ENCODE measurements around the gene BMAL2.

BMAL2 gene

DNA sequence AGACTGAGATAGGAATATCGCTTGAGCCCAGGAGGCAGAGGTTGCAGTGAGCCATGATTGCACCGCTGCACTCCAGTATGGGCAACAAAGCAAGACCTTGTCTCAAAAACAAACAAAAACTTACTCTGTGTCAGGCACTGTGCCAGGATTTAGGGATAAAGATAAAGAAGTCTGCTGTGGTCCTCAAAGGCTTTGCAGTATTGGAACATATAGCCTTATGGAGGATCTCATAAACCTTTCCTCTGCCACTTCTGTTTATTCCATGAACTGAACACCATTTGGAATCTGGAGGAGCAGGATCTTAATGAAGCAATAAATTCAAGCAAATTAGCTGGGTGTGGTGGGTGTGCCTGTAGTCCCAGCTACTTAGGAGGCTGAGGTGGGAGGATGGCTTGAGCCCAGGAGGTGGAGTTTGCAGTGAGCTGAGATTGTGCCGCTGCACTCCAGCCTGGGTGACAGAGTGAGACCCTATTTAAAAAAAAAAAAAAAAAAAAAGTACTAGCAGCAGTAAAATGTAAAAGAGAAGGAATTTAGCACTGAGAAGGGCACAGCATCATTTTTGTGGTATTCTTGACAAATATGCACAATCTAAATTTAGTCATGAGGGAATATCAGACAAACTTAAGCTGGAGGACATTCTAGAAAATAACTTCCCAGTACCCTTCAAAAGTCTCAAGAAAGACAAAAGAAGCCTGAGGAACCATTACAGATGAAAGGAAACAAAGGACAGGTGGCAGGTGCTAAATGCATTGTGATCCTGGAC, 27.1 kb downstream of the BMAL2 start:
- no peak for DNase-seq (ENCODE audit: extremely low read depth, insufficient read length)
- TF ChIP-seq CTCF (IDR thresholded peaks at IDR 0.05; ENCODE audit: insufficient read depth, low read length, poor library complexity, severe bottlenecking), result no peak
- Histone ChIP-seq H3K36me3 (ENCODE audit: control insufficient read depth, insufficient read depth, low read length) (no peaks in the 10 kb centered on the region), H3K4me3 (replicated peaks; ENCODE audit: low read depth, low read length) (no peak overlapping the region), H3K27me3 (replicated peaks; ENCODE audit: control insufficient read depth, insufficient read depth, low read length) (no peaks in the 10 kb centered on the region)

DNA sequence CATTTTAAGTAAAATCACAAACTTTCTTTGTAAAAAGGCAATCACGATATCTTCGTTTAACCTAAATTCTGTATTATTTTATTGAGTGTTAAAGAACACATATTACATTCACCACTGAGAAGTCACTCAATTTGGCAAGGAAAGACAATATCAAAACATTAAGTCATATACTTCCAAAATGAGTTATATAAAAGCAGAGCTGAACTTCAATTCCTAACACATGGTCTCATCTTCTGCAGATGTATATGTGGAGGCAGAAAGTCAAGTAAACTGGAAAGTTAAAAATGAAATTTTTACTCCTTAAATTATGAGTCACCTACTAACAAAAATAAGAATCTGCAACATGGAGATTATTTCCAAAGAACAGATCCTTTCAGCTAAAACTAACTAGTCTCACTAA, 28.7 kb downstream of the BMAL2 start:
- no peak for DNase-seq (ENCODE audit: extremely low read depth, insufficient read length)
- Histone ChIP-seq H3K4me3 (replicated peaks; ENCODE audit: low read depth, low read length) (no peak overlapping the region), H3K27me3 (replicated peaks; ENCODE audit: control insufficient read depth, insufficient read depth, low read length) (no peaks in the 10 kb centered on the region), H3K36me3 (ENCODE audit: control insufficient read depth, insufficient read depth, low read length) (no peaks in the 10 kb centered on the region)
- no peak for TF ChIP-seq CTCF (IDR thresholded peaks at IDR 0.05; ENCODE audit: insufficient read depth, low read length, poor library complexity, severe bottlenecking)

DNA sequence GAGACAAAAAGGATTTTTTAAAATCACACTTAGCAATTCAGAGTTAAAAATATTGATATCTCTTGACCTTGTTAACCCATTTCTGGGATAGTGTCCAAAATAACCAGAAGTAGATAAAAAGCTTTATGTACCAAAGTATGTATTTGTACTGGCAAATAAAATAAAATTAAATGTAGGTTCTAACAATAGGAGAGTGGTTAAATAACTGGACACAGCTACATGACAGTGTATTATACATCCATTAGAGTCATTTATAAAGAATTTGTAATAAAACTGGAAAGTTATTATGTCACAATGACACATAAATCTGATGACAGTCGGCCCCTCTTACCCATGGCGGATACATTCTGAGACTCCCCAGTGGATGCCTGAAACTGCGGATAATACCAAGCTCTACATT, 34.0 kb downstream of the BMAL2 start:
- Histone ChIP-seq H3K27me3 (replicated peaks; ENCODE audit: control insufficient read depth, insufficient read depth, low read length) (no peaks in the 10 kb centered on the region), H3K36me3 (ENCODE audit: control insufficient read depth, insufficient read depth, low read length) (peaks cover 3% of the 10 kb centered on the region), H3K4me3 (replicated peaks; ENCODE audit: low read depth, low read length) (no peak overlapping the region)
- no peak for DNase-seq (ENCODE audit: extremely low read depth, insufficient read length)
- no peak for TF ChIP-seq CTCF (IDR thresholded peaks at IDR 0.05; ENCODE audit: insufficient read depth, low read length, poor library complexity, severe bottlenecking)

GRCh38 chr12:27367078-27367477, 34.4 kb downstream of the BMAL2 start:
- H3K27me3 ChIP-seq (replicated peaks; ENCODE audit: control insufficient read depth, insufficient read depth, low read length), result no peaks in the 10 kb centered on the region
- no peak for TF ChIP-seq CTCF (IDR thresholded peaks at IDR 0.05; ENCODE audit: insufficient read depth, low read length, poor library complexity, severe bottlenecking)
- no peak for DNase-seq (ENCODE audit: extremely low read depth, insufficient read length)
- peaks cover 3% of the 10 kb centered on the region for H3K36me3 ChIP-seq (ENCODE audit: control insufficient read depth, insufficient read depth, low read length)
- H3K4me3 ChIP-seq (replicated peaks; ENCODE audit: low read depth, low read length), result no peak overlapping the region

GRCh38 chr12:27382171-27382795, 49.6 kb downstream of the BMAL2 start:
- no peak for TF ChIP-seq CTCF (IDR thresholded peaks at IDR 0.05; ENCODE audit: insufficient read depth, low read length, poor library complexity, severe bottlenecking)
- no peak overlapping the region for H3K4me3 ChIP-seq (replicated peaks; ENCODE audit: low read depth, low read length)
- no peaks in the 10 kb centered on the region for H3K27me3 ChIP-seq (replicated peaks; ENCODE audit: control insufficient read depth, insufficient read depth, low read length)
- DNase-seq (ENCODE audit: extremely low read depth, insufficient read length), result no peak
- peaks cover 8% of the 10 kb centered on the region for H3K36me3 ChIP-seq (ENCODE audit: control insufficient read depth, insufficient read depth, low read length)

Measured in GM06990 (cell line).